Panc1 (cell line): ENCODE data around the gene CFAP43. TPM values are rescaled to one million over a fixed set of nuclear protein-coding genes. Genes with fewer than 3 reads are reported as not detected.

Experiments
- ATAC-seq: fragments of 200-7000 bp; cut with Tn5 transposase; 2 replicates; pipeline ENCODE4 v1.9.1; 2020; ENCODE audit warnings: mild to moderate bottlenecking, moderate library complexity
- BruUV-seq: library from RNA; stranded (reverse); fragments of 400-500 nt; replicated peaks from 2 replicates; lab custom pipeline; 2021; lab: Mats Ljungman, UMichigan
- CTCF ChIA-PET: fragments of 300-600 bp; sonication (Branson Sonifier 250); formaldehyde crosslinking; loops from one replicate; lab custom pipeline; 2022; ENCODE audit warnings: antibody characterized with exemption; lab: Charles Lee
- POLR2A ChIA-PET: fragments of 300-600 bp; sonication (Branson Sonifier 250); formaldehyde crosslinking; loops from one replicate; lab custom pipeline; 2022; ENCODE audit warnings: antibody characterized with exemption; lab: Charles Lee
- DNase-seq: peaks from one replicate; pipeline ENCODE4 v3.0.0-alpha.2; 2010; ENCODE audit warnings: low read depth, low spot score
- H3K27ac ChIP-seq: 2 replicates; pipeline ENCODE4 v1.5.1; 2011; ENCODE audit warnings: mild to moderate bottlenecking, low read length, inconsistent platforms
- H3K27me3 ChIP-seq: fragments of 200-500 bp; sonication (Bioruptor generic); 2 replicates; pipeline ENCODE4 v1.6.0; 2014; ENCODE audit warnings: low read length, inconsistent platforms; ENCODE audit not compliant: control insufficient read depth, insufficient read depth
- H3K36me3 ChIP-seq: fragments of 200-500 bp; sonication (Bioruptor generic); 2 replicates; pipeline ENCODE4 v1.5.1; 2014; ENCODE audit warnings: inconsistent platforms, mild to moderate bottlenecking, low read length, moderate library complexity; ENCODE audit not compliant: control insufficient read depth, insufficient read depth
- H3K4me1 ChIP-seq: 2 replicates; pipeline ENCODE4 v1.5.1; 2011; ENCODE audit warnings: inconsistent platforms, mild to moderate bottlenecking, low read length, moderate library complexity; ENCODE audit not compliant: control insufficient read depth, insufficient read depth
- H3K4me3 ChIP-seq, 2 experiments: 2 replicates each; pipeline ENCODE4 v1.5.1; 2011 to 2012; ENCODE audit warnings: low read depth in 2 of 2, low read length in 2 of 2, mild to moderate bottlenecking in 2 of 2, inconsistent platforms in 1 of 2, moderate library complexity in 1 of 2
- H3K9me3 ChIP-seq: fragments of 200-500 bp; sonication (Bioruptor generic); 2 replicates; pipeline ENCODE4 v1.5.1; 2014; ENCODE audit warnings: low read depth, mild to moderate bottlenecking, inconsistent platforms, low read length, moderate library complexity; ENCODE audit not compliant: control insufficient read depth, insufficient read depth
- CTCF ChIP-seq: fragments of 450-650 bp; IDR thresholded peaks from 2 replicates; pipeline ENCODE4 v1.5.1; 2017; ENCODE audit warnings: mild to moderate bottlenecking
- POLR2AphosphoS5 ChIP-seq: IDR thresholded peaks from 2 replicates; pipeline ENCODE4 v1.6.1; 2012; ENCODE audit warnings: mild to moderate bottlenecking, low read depth, low read length, moderate library complexity
- REST ChIP-seq, 2 experiments: IDR thresholded peaks; 2 replicates each; pipeline ENCODE4 v1.6.1; 2011 to 2012; ENCODE audit warnings: low read depth in 2 of 2, control low read depth in 1 of 2, low read length in 1 of 2, mild to moderate bottlenecking in 1 of 2, moderate library complexity in 1 of 2; ENCODE audit not compliant: insufficient read depth in 1 of 2
- SIN3A ChIP-seq: IDR thresholded peaks from 2 replicates; pipeline ENCODE4 v1.6.1; 2012; ENCODE audit warnings: low read depth, mild to moderate bottlenecking, low read length, moderate library complexity, borderline replicate concordance; ENCODE audit not compliant: insufficient read depth
- TCF7L2 ChIP-seq: IDR thresholded peaks from 2 replicates; pipeline ENCODE4 v1.6.1; 2011; ENCODE audit warnings: mild to moderate bottlenecking, low read depth, low read length, inconsistent platforms
- in situ Hi-C: cut with HindIII; loops from 2 replicates; pipeline ENCODE4 v1.10.0; 2016; ENCODE audit warnings: low sequenced_read_pairs, low pct_unique_long_range_greater_than_20kb
- intact Hi-C: fragments of 100-400 bp; cut with micrococcal nuclease; formaldehyde crosslinking; loops from one replicate; pipeline ENCODE4 v1.10.0; 2022; ENCODE audit not compliant: unreplicated experiment
- total RNA-seq: library from RNA; stranded (reverse); gene quantifications from one replicate; pipeline ENCODE4 v1.2.1, GENCODE V29; 2021; ENCODE audit not compliant: unreplicated experiment

Gene CFAP43
- total RNA-seq, 1 experiment from 2014 or later = 0.21 TPM

DNA sequence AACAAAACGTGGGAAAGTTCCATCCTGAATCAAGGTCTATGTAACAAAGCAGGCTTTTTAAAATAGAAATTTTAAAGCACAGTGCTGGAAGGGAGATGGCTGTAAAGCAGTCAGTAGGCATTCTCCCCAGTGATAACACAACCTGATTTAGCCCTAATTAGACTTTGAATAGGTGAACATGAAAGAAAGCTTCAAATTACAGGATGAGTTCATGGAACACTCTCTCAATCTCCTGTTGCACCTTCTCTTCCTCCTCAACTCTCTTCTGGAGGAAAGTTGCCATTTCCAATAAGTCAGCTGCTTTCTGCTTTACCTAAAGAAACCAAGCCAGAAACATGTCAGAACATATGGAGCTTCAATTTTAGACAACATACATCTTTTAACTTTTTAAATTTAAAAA, 90.1 kb downstream of the CFAP43 start:
- no TSS peak for BruUV-seq
- Histone ChIP-seq H3K36me3 (no peaks in the 10 kb centered on the region), H3K27ac (no peak overlapping the region), H3K9me3 (no peaks in the 10 kb centered on the region), H3K27me3 (peaks cover 19% of the 10 kb centered on the region), H3K4me1 (no peaks in the 10 kb centered on the region), H3K4me3 (no peak overlapping the region)
- in situ Hi-C loops = no loop called here
- no peak for TF ChIP-seq SIN3A
- TF ChIP-seq TCF7L2 = no peak
- TF ChIP-seq CTCF = no peak
- no peak for TF ChIP-seq POLR2AphosphoS5
- TF ChIP-seq REST (IDR thresholded peaks at IDR 0.05; ENCODE audit: insufficient read depth in 1 of 2, low read depth in 2 of 2, low read length in 1 of 2) = no peak
- POLR2A ChIA-PET = no interaction called here
- CTCF ChIA-PET = no interaction called here
- DNase-seq = no peak
- intact Hi-C loops = no loop called here
- no peak for ATAC-seq

GRCh38 chr10:104139221-104139620, 92.9 kb downstream of the CFAP43 start:
- Histone ChIP-seq H3K4me3 (no peak overlapping the region), H3K36me3 (no peaks in the 10 kb centered on the region), H3K4me1 (no peaks in the 10 kb centered on the region), H3K27ac (no peak overlapping the region), H3K9me3 (no peaks in the 10 kb centered on the region), H3K27me3 (no peaks in the 10 kb centered on the region; the same call in 1 of the 2 replicates)
- ChIA-PET CTCF (no interaction called here), POLR2A (no interaction called here)
- BruUV-seq = no TSS peak
- no peak; the same call in 1 of the 2 replicates for ATAC-seq
- no peak for DNase-seq
- TF ChIP-seq REST (IDR thresholded peaks at IDR 0.05; ENCODE audit: insufficient read depth in 1 of 2, low read depth in 2 of 2, low read length in 1 of 2) = no peak
- peak; percentile 60; the same call in 1 of the 2 replicates for TF ChIP-seq CTCF
- intact Hi-C loops = no loop called here
- in situ Hi-C loops = no loop called here
